ENCODE results near the gene DDX4. TPM values are rescaled to one million over a fixed set of nuclear protein-coding genes. Genes with fewer than 3 reads are reported as not detected.
"Not testable (repeated sequence)": the region's sequence is repeated elsewhere in the genome, so short reads cannot be mapped to it uniquely, and the experiment has no call there.

The DDX4 gene
- total RNA-seq, 1 donor from 2014 or later, result 0.83 TPM

- intact Hi-C loops (cut with micrococcal nuclease), result no loop called here
Observed at GRCh38 chr5:55720188-55720703, 17.6 kb upstream of the DDX4 start.

GRCh38 chr5:55724281-55724680, 13.6 kb upstream of the DDX4 start:
- intact Hi-C loops (cut with micrococcal nuclease), result no loop called here

- intact Hi-C loops (cut with micrococcal nuclease), result no loop called here
Observed at GRCh38 chr5:55731848-55732247, 6.0 kb upstream of the DDX4 start.

DNA sequence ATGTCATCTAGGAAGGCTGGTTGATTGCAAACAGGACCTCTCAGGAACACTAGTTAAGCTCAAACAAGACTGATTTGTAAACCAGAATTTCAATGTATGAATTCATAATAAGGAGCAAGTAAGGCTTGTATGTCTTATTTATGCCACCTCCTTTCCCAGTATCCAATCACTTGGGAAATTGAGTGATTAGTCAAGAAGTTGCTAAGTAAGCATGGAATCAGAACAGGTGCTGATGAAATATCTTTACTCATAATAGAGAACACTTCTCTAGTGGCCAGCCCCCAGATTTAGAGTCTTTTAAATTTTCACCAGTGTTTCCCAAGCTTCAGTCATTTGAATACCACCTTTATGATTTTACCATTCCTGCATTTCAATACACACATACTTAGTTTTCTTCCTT, 5.3 kb upstream of the DDX4 start:
- intact Hi-C loops (cut with micrococcal nuclease), result no loop called here

DNA sequence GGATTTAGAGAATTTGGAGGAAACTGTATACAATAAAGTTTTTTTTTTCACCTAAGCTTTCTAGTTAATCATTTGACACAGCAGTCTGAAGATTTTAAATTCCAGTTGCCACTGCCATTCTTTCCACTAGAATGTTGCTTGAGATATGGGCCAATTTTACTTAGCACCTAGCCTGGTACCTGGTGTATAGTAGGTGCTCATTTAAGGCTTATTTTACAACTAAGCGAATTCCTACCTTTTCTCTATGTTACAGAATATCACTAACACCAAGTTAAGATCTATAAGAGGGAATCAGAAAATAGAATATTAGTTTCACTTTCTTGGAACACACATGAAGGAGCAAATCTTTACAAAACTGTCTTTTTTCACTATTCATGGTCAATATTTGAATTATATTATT, 3.2 kb upstream of the DDX4 start:
- intact Hi-C loops (cut with micrococcal nuclease), result no loop called here

DNA sequence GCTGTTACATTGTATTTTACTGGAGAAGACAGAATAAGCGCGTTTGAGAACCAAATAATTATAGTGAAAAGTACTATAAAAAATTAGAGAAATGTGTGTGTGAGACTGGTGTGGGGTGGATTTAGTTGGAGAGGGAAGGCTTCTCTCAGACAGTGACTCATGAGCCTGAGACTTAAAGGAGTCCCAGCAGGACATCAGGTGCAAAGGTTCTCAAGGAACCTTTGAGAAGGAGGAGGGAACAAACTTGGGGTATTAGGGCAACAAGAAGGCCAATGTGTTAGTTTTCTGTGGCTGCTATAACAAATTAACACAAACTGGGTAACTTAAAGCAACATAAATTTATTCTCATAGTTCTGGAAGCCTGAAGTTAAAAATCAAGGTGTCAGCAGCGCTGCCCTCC, 4.9 kb downstream of the DDX4 start:
- intact Hi-C loops (cut with micrococcal nuclease), result no loop called here

GRCh38 chr5:55747778-55748318, 10.0 kb downstream of the DDX4 start:
- intact Hi-C loops (cut with micrococcal nuclease), result no loop called here

- intact Hi-C loops (cut with micrococcal nuclease), result no loop called here
Observed at GRCh38 chr5:55749387-55749786, 11.5 kb downstream of the DDX4 start.

DNA sequence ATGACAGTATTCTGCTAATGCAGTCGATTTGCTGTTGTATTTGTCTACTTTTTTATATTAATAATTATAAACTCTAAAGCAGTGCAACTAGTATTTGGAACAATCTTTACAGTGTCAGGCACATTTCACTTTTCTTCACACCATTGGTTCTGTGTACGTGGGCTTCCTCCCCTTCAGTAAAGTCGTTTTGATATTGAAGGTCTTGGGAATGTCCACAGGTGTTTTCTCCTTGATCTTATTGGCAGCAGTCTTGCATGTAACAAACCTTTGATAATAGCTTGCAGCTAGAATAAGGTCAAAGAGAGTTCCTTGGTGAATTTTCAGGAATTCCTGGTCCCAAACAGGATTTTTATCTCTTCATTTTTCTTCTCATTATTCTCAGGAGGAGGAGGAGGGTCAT, 12.2 kb downstream of the DDX4 start:
- intact Hi-C loops (cut with micrococcal nuclease), result no loop called here

DNA sequence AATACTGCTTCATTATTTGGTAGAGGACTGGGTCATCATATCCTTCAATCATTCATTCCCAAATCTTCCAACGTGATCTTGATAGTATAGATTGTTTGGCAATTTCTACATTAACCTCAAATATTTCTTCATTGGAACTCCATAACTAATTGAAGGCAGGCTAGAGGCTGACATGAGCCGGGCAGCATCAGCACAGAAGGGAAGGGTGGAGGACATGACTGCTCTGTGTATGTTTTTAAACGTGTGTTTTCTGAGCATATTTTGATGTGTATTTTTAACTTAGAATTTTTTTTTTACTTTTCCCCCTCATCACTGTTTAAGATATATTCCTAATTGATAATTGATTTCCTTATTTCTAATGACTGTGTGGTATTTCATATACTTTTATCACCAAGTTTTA, 12.6 kb downstream of the DDX4 start:
- intact Hi-C loops (cut with micrococcal nuclease), result no loop called here

DNA sequence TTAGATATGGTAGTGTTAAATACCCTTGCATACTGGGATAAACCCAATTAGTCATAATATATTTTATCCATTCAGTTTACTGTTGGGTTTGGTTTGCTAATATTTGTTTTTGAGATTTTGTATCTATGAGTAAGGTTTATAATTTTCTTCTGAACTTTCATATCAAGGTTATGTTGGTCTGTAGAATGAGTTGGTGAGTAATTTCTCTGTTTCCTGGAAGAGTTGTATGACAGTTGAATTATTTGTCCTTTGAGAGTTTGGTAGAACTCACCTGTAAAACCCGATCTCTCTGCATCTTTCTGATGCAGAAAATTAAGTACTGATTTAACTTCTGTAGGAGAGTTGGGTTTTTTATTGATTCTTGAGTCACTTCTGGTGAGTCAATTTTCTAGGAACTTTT, 20.4 kb downstream of the DDX4 start:
- intact Hi-C loops (cut with micrococcal nuclease), result no loop called here

DNA sequence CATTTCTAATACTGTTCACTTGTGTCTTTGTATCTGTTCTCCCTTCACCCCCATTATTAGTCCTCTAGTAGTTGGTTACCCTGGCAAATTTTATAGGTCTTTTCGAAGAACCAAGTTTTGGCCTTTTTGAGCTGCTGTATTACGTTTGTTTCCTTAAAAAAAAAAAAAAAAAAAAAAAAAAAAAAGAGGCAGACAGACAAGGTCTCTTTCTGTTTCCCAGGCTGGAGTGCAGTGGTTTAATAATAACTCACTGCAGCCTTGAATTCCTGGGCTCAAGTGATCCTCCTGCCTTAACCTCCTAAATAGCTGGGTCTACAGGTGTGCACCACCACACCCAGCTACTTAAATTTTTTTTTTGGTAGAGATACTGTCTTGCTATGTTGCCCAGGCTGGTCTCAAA, 20.9 kb downstream of the DDX4 start:
- intact Hi-C loops (cut with micrococcal nuclease), result no loop called here

DNA sequence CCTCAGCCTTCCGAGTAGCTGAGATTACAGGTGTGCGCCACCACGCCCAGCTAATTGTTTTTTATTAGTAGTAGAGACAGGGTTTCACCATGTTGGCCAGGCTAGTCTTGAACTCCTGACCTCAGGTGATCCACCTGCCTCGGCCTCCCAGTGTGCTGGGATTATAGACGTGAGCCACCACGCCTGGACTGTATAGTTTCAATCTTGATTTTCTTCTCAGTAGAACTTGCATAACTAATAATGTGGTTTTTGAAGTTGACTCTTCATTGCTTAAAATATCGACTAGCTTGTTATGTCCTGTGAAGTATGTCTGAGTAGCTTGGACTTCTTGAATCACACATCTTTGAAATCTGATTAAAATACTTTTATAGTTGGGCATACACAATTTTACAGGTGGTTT, 23.9 kb downstream of the DDX4 start:
- intact Hi-C loops (cut with micrococcal nuclease), result loop anchor here (2.0 to 5.0 kb wide), 5 partner anchors 95 to 1114 kb away; partner anchors contain the start of gene CDC20B

- intact Hi-C loops (cut with micrococcal nuclease), result loop anchor here (1.0 to 5.0 kb wide), 9 partner anchors 52 to 1117 kb away; partner anchors contain the start of genes CDC20B and SLC38A9
Observed at GRCh38 chr5:55763746-55764420, 26.0 kb downstream of the DDX4 start.

DNA sequence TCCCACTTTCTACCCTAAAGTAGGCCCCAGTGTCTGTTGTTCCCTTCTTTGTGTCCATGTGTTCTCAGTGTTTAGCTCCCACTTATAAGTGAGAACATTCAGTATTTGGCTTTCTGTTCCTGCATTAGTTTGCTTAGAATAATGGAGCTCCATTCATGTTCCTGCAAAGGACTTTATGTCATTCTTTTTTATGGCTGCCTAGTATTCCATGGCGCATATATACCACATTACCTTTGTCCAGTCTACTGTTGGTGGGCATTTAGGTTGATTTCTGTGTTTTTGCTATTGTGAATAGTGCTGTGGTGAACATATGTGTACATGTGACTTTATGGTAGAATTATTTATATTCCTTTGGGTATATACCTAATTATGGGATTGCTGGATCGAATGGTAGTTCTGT, 30.4 kb downstream of the DDX4 start:
- intact Hi-C loops (cut with micrococcal nuclease), result no loop called here

- intact Hi-C loops (cut with micrococcal nuclease), result no loop called here
Observed at GRCh38 chr5:55771175-55771655, 33.4 kb downstream of the DDX4 start.

DNA sequence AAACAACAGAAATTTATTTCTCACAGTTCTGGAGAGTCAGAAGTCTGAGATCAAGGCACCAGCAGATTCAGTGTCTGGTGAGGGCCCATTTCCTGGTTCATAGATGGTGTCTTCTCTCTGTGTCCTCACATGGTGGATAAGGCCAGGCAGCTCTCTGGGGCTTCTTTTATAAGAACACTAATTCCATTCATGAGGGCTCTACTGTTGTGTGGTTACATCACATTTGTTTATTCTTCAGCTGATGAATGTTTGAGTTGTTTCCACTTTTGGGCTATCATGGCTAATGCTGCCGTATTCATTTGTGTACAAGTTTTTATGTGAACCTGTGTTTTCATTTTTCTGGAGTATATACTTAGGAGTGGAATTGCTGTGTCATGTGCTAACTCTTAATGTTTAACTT, 35.2 kb downstream of the DDX4 start:
- intact Hi-C loops (cut with micrococcal nuclease), result no loop called here

- intact Hi-C loops (cut with micrococcal nuclease), result no loop called here
Observed at GRCh38 chr5:55777332-55777731, 39.5 kb downstream of the DDX4 start.

GRCh38 chr5:55800924-55801323, 63.1 kb downstream of the DDX4 start:
- intact Hi-C loops (cut with micrococcal nuclease), result no loop called here

DNA sequence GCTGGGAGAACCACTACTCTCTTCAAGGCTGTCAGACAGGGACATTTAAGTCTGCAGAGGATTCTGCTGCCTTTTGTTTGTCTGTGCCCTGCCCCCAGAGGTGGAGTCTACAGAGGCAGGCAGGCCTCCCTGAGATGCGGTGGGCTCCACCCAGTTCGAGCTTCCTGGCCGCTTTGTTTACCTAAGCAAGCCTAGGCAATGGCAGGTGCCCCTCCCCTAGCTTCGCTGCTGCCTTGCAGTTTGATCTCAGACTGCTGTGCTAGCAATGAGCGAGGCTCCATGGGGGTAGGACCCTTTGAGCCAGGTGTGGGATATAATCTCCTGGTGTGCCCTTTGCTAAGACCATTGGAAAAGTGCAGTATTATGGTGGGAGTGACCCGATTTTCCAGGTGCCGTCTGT, 71.0 kb downstream of the DDX4 start:
- intact Hi-C loops (cut with micrococcal nuclease), result not testable (repeated sequence)

DNA sequence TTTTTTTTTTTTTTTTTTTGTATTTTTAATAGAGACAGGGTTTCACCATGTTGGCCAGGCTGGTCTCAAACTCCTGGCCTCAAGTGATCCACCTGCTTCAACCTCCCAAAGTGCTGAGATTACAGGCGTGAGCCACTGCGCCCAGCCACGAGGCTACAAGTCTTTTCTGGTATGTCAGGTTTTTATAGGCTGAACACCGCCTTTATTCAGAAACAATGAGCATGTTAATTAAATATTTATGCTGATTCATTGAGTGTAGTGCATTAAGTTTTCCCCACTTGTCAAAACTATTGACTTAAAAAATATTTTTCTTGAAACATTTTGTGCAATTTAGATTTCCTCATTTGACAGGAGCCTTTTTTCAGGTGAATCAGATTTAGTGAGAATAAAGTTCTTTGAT, 78.1 kb downstream of the DDX4 start:
- intact Hi-C loops (cut with micrococcal nuclease), result not testable (repeated sequence)

GRCh38 chr5:55816342-55816741, 78.5 kb downstream of the DDX4 start:
- intact Hi-C loops (cut with micrococcal nuclease), result no loop called here

DNA sequence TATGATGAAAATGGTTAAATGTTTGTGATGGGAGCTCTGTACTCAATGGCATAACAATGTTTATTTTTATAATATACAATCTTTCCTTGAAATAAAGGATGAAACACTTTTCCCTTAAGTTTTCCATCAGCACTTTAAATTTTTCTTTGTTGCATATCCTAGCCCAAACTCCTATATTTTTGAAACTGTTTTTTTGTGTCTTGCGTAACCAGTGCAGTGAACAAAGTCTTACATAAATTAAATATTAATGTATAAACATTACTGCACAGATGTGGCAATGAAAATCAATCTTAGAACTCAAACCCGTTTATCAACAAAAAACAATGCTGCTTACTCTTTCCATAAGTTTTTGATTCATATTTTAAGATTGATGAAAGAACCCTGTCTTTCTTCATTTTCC, 79.2 kb downstream of the DDX4 start:
- intact Hi-C loops (cut with micrococcal nuclease), result no loop called here
